Breast epithelium (tissue), 4 donors: ENCODE results near the gene SRPRB. TPM values are rescaled to one million over a fixed set of nuclear protein-coding genes. Genes with fewer than 3 reads are reported as not detected.

Experiments
- DNase-seq, 2 donors: peaks; one replicate each; pipeline ENCODE4 v3.0.0-alpha.2; 2019; ENCODE audit warnings: low spot score in 2 of 2
- H3K27ac ChIP-seq, 2 donors: fragments of 200-600 bp; sonication (generic) in 1 of 2; one replicate each; pipeline ENCODE4 v1.5.1; 2016 to 2019; ENCODE audit warnings: mild to moderate bottlenecking in 1 of 2
- H3K27me3 ChIP-seq, 2 donors: fragments of 200-600 bp; sonication (generic) in 1 of 2; one replicate each; pipeline versions ENCODE4 v1.5.1 to v1.6.0; 2017 to 2019; ENCODE audit warnings: control low read depth in 1 of 2, mild to moderate bottlenecking in 1 of 2
- H3K36me3 ChIP-seq: fragments of 200-600 bp; one replicate; pipeline ENCODE4 v1.5.1; 2019
- H3K4me1 ChIP-seq, 2 donors: fragments of 200-600 bp; sonication (generic); one replicate each; pipeline ENCODE4 v1.5.1; 2016 to 2019; ENCODE audit warnings: control low read depth in 1 of 2
- H3K4me3 ChIP-seq, 3 donors: fragments of 200-600 bp; sonication (generic); 1 replicate in 2 of 3; 2 replicates in 1 of 3; pipeline ENCODE4 v1.5.1; 2016 to 2019; ENCODE audit warnings: mild to moderate bottlenecking in 3 of 3, moderate library complexity in 2 of 3
- H3K9me3 ChIP-seq, 2 donors: fragments of 200-600 bp; sonication (generic) in 1 of 2; one replicate each; pipeline ENCODE4 v1.5.1; 2016 to 2019; ENCODE audit warnings: control low read depth in 1 of 2
- CTCF ChIP-seq, 3 donors: fragments of 450-650 bp; IDR thresholded peaks; one replicate each; pipeline ENCODE4 v1.5.1; 2016 to 2017; ENCODE audit warnings: antibody characterized with exemption in 3 of 3, mild to moderate bottlenecking in 3 of 3, moderate library complexity in 3 of 3
- POLR2A ChIP-seq: fragments of 450-650 bp; IDR thresholded peaks from one replicate; pipeline ENCODE4 v1.6.1; 2016; ENCODE audit warnings: antibody characterized with exemption, mild to moderate bottlenecking, moderate library complexity
- POLR2AphosphoS5 ChIP-seq, 3 donors: sonication (generic); formaldehyde crosslinking; IDR thresholded peaks; one replicate each; pipeline ENCODE4 v1.6.1; 2017; ENCODE audit warnings: antibody characterized with exemption in 3 of 3
- intact Hi-C: fragments of 100-400 bp; cut with DNase I; formaldehyde crosslinking; loops from one replicate; pipeline ENCODE4 v1.15.1; 2023; ENCODE audit warnings: low total_unique reads
- total RNA-seq, 3 donors: library from RNA; depleted of rRNA; stranded (reverse); fragments of >200 nt; gene quantifications; one replicate each; pipeline ENCODE4 v1.1.0, GENCODE V29; 2016

The SRPRB gene
- total RNA-seq, 3 donors from 2014 or later = 17.1 to 35.1 (median 28.4) TPM

DNA sequence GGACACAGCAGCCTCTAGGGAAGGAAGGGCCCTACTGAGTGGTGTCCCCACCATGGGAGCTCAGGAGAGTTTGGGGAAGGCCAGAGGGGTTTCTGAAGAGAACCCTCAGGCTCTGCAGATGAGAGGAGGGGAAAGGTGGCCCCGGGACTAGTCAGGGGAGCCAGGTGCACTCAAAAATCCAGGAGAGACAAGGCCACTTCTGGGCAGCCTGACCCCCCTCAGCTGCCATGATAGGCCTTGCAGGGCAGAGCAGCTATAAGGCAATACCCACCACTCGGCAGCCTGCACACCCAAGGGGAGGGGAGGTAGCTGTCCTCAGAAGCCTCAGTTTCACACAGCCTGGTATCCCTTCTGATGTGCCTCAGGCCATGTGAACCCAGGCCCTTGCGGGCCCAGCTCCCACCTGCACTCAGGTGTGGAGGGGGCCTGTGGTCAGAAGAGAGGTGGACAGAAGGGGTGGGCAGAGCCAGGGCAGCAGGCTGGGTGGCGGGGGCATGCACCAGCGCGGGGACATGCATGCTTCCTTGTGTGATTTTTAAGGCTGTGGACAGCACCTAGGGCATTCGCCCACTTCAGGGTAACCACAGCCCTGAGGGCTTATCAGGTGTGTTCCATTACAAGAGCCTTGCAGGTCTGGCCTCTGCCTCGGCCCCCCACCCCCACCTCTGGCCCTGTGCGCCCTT, 34.6 kb downstream of the SRPRB start:
- Histone ChIP-seq H3K4me1 (no peaks in the 10 kb centered on the region), H3K36me3 (no peaks in the 10 kb centered on the region), H3K27me3 (no peaks in the 10 kb centered on the region), H3K4me3 (no peak overlapping the region), H3K9me3 (no peaks in the 10 kb centered on the region), H3K27ac (no peak overlapping the region)
- intact Hi-C loops = no loop called here
- TF ChIP-seq POLR2A = no peak
- TF ChIP-seq CTCF (IDR thresholded peaks at IDR 0.05) = no peak
- TF ChIP-seq POLR2AphosphoS5 (IDR thresholded peaks at IDR 0.05) = no peak
- no peak for DNase-seq

DNA sequence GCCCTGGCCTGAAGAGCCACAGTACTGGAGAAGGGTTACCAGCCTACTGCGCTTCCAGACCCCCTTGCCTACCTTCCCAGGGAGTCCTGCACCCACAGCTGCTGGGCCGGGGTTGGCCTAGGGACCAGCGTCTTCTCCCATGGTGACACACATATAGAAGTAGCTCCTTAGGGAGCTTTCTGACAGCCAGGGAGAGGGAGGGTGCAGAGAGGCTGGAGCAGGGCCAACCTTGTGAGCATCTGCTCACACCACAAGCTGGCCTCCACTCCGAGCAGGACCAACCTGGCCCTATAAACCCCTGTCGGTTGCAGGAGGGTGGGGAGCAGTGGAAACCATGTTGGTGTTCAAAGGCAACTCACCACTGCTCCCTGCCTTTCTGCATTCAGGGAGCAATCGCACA, 35.2 kb downstream of the SRPRB start:
- Histone ChIP-seq H3K27ac (no peak overlapping the region), H3K27me3 (no peaks in the 10 kb centered on the region), H3K4me1 (no peaks in the 10 kb centered on the region), H3K36me3 (no peaks in the 10 kb centered on the region), H3K9me3 (no peaks in the 10 kb centered on the region), H3K4me3 (no peak overlapping the region)
- DNase-seq = no peak
- TF ChIP-seq CTCF (IDR thresholded peaks at IDR 0.05) = no peak
- TF ChIP-seq POLR2AphosphoS5 (IDR thresholded peaks at IDR 0.05) = no peak
- TF ChIP-seq POLR2A = no peak
- intact Hi-C loops = no loop called here

DNA sequence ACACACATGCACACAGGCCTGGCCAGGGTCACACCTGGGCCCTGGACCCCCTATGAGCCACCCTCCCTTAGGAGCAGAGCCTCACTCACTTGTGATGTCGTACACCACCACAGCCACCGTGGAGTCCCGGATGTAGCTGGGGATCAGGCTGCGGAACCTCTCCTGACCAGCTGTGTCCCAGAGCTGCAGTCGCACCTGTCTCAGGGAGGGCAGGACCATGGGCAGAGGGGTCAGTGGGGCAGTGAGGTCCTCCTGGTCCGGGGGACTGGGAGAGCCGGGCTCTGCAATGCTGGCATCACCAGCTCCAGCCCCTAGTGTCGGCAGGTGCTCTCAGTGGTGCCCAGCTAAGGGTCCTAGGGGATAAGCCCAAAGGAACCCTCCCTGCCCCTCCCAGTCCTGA, 35.6 kb downstream of the SRPRB start:
- Histone ChIP-seq H3K4me3 (no peak overlapping the region), H3K27ac (no peak overlapping the region), H3K9me3 (no peaks in the 10 kb centered on the region), H3K36me3 (no peaks in the 10 kb centered on the region), H3K27me3 (no peaks in the 10 kb centered on the region), H3K4me1 (no peaks in the 10 kb centered on the region)
- TF ChIP-seq CTCF (IDR thresholded peaks at IDR 0.05) (no peak), POLR2A (no peak), POLR2AphosphoS5 (IDR thresholded peaks at IDR 0.05) (no peak)
- no peak for DNase-seq
- intact Hi-C loops = no loop called here

GRCh38 chr3:133842158-133842557, 36.5 kb downstream of the SRPRB start:
- Histone ChIP-seq H3K27ac (no peak overlapping the region), H3K36me3 (no peaks in the 10 kb centered on the region), H3K4me3 (no peak overlapping the region), H3K4me1 (no peaks in the 10 kb centered on the region), H3K27me3 (no peaks in the 10 kb centered on the region), H3K9me3 (no peaks in the 10 kb centered on the region)
- DNase-seq = no peak
- intact Hi-C loops = no loop called here
- TF ChIP-seq CTCF (IDR thresholded peaks at IDR 0.05) (no peak), POLR2A (no peak), POLR2AphosphoS5 (IDR thresholded peaks at IDR 0.05) (no peak)

DNA sequence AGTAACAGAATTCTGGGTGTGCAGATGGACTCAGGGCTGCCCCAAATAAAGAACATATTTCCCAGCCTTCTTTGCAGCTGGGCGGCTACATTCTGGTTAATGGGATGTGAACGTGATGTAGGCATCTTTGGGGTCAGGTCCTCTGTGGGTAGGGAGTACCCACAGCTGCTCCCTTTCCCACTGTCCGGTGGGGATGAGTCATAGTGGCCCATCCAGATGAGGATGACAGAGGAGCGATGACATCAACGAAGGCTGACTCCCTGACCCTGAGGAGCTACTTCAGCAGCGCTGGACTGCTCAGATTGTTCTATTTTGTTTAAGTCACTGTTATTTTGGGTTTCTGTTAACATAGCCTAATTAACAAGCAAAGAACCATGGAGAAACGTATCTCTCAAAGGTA, 38.0 kb downstream of the SRPRB start:
- Histone ChIP-seq H3K27me3 (no peaks in the 10 kb centered on the region), H3K9me3 (no peaks in the 10 kb centered on the region), H3K4me1 (no peaks in the 10 kb centered on the region), H3K36me3 (no peaks in the 10 kb centered on the region), H3K4me3 (no peak overlapping the region), H3K27ac (no peak overlapping the region)
- no peak for TF ChIP-seq POLR2A
- TF ChIP-seq CTCF (IDR thresholded peaks at IDR 0.05) = no peak
- TF ChIP-seq POLR2AphosphoS5 (IDR thresholded peaks at IDR 0.05) = no peak
- intact Hi-C loops = no loop called here
- no peak for DNase-seq
